GM18870 (cell line): ENCODE measurements around the gene WNK1.
"Not testable (repeated sequence)": the region's sequence is repeated elsewhere in the genome, so short reads cannot be mapped to it uniquely, and the experiment has no call there.

ENCODE experiments used
- ATAC-seq: cut with Tn5 transposase; IDR thresholded peaks from one replicate; pipeline ENCODE4 v1.9.1; 2021; ENCODE audit warnings: moderate library complexity; ENCODE audit not compliant: unreplicated experiment

The WNK1 gene

GRCh38 chr12:810671-811415 lies 58.5 kb downstream of the WNK1 start:
- no peak for ATAC-seq

DNA sequence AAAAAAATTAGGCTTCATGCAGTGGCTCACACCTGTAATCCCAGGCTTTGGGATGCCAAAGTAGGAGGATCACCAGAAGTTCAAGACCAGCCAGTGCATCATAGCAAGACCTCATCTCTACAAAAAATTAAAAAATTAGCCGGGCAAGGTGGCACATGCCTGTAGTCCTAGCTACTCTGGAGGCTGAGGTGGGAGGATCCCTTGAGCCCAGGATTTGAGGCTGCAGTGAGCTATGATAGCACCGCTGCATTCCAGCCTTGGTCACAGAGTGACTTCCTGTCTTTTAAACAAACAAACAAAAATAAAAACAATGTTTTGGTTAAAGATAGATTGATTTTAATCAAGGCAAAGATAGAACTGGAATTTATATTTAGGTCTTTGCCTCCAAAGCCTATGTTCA lies 60.6 kb downstream of the WNK1 start:
- no peak for ATAC-seq

- not testable (repeated sequence) for ATAC-seq
Observed at GRCh38 chr12:817456-817855, 65.1 kb downstream of the WNK1 start.

DNA sequence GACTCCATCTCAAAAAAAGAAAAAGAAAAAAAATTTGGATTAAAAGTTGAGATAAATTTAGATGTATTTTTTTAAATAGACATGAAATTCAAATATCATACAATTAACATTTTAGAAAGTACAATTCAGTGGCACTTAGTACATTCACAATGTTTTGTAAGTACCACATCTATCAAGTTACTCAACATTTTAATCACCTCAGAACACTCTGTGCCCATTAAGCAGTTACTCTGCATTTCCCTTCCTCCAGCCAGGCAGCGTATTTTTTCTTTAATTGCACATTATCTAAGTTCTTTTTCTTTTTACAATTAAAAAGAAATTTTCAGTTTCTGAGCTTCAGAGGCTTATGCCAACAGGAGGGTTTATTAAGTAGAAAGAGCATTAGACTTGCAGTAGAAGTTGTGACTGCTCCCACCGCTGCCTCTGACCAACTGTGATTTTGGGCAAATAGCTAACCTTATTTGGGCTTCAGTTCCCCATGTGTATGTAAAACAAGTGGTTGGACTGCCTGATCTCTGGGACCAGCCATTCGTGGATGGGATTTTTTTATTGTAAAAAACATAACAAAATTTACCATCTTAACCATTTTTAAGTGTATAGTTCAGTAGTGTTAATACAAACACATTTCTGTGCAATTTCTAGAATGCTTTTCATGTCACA lies 65.7 kb downstream of the WNK1 start:
- no peak for ATAC-seq

DNA sequence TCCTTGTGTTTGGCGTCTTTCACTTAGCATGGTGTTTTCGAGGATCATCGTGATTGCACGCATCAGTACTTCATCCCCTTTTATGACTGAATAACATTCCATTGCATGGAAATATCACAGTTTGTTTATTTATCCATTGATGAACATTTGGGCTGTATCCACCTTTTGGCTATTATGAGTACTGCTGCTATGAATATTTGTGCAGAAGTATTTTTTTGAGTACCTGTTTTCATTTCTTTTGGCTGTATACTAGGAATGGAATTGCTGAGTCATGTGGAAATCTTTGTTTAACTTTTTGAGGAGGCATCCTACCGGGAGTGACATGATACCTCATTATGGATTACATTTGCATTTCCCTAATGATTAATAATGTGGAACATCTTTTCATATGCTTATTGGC lies 66.4 kb downstream of the WNK1 start:
- ATAC-seq: no peak

DNA sequence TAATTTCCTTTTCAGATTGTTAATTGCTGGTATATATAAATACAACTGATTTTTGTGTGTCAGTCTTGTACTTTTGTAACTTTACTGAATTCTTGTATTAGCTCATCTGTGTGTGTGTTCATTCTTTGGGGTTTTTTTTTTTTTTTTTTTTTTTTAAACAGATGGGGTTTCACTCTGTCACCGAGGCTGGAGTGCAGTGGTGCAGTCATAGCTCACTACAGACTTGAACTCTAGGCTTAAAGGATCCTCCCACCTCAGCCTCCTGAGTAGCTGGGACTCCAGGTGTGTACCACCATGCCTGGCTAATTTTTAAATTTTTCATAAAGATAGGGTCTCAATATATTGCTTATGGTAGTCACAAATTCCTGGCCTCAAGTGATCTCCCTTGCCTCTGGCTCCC lies 68.0 kb downstream of the WNK1 start:
- no peak for ATAC-seq

DNA sequence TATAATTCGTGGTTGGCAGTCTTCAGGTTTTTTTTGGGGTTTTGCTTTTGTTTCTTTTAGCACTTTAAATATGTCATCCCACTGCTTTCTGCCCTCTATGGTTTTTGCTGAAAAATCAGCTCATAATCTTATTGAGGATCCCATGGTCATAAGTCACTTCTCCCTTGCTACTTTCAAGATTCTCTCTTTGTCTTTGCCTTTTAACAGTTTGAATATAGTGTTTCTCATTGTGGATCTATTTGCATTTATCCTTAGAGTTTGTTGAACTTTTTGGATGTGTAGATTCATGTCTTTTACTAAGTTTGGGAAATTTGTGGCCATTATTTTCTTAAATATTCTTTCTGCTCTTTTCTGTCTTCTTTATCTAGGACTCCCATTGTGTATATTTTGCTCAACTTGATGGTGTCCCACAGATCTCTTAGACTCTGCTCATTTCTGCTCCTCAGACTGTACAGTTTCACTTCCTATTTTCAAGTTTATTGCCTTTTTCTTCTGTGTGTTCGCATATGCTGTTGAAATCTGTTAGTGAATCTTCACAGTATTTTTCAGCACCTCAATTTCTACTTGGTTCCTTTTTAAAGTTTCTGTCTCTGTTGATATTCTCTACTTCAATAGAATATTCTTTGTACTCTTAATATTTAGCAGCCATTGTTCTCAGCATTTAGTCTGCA lies 70.8 kb downstream of the WNK1 start:
- ATAC-seq: peak; percentile 91

- no peak for ATAC-seq
Observed at GRCh38 chr12:826331-826730, 74.0 kb downstream of the WNK1 start.

GRCh38 chr12:828726-829395 lies 76.5 kb downstream of the WNK1 start:
- no peak for ATAC-seq

DNA sequence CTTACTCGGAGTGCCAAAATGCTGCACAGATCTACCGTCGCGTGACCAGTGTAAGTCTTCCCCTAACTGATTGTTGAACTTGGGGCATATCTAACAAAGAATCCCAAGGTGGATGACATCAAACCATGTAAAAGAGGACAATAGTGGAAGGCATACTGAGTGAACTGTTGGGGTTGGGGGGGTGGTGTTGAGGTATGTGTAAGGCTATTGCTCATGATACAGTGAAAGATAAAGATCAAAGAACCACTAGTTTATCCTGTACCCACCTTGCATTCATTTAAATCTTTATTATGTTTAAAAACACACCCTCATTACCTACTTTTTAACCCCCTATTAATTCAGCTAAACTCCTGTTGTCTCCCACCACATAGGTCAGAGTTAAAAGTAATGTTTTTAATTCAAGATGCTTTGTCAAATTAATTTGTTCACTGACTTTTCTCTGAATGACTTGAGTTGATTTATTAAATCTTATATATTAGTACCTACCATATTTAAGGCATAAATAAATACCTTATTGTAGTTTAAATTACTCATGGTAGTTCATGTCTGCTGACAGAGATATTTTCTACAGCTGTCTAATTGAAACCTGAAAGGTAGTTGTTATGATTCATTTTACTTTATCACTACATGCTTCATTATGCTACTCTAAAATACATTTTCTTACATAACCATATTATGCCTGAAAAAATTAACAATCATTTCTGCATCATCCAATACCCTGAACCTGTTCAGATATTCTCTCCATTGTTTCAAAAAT lies 77.9 kb downstream of the WNK1 start:
- ATAC-seq: no peak

GRCh38 chr12:835754-836518 lies 83.6 kb downstream of the WNK1 start:
- ATAC-seq: no peak

DNA sequence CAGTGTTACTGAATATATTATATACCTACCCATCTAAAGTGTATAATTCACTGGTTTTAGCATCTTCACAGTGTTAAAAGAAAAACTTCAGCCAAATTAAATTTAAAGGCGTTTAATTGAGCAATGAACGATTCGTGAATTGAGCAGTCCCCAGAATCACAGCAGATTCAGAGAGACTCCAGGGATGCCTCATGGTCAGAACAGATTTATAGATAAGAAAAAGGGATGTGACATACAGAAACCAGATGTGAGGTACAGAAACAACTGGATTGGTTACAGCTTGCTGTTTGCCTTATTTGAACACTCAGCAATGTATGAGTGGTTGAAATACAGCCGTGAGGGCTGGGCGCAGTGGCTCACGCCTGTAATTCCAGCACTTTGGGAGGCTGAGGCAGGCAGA lies 84.6 kb downstream of the WNK1 start:
- ATAC-seq: no peak

- no peak for ATAC-seq
Observed at GRCh38 chr12:837548-837947, 85.2 kb downstream of the WNK1 start.

GRCh38 chr12:843609-844008 lies 91.2 kb downstream of the WNK1 start:
- no peak for ATAC-seq

DNA sequence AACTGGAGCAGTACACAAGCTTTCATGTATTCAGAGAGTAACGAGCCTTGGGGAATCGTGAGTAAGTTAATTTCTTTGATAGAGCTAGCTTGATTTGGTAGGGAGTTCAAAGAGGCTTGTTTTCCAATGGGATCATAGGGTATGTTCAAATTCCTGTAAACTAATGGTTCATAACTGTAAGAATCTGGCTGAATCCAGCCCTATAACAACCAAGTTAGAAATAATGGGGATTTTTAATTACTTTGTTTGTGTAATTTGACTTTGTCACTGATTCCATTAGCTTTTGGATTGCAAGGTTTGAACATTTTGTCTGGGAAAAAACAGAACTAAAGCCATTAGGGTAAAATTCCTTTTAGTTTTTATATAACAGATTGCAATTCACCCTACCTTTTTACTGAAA lies 94.0 kb downstream of the WNK1 start:
- ATAC-seq: no peak

DNA sequence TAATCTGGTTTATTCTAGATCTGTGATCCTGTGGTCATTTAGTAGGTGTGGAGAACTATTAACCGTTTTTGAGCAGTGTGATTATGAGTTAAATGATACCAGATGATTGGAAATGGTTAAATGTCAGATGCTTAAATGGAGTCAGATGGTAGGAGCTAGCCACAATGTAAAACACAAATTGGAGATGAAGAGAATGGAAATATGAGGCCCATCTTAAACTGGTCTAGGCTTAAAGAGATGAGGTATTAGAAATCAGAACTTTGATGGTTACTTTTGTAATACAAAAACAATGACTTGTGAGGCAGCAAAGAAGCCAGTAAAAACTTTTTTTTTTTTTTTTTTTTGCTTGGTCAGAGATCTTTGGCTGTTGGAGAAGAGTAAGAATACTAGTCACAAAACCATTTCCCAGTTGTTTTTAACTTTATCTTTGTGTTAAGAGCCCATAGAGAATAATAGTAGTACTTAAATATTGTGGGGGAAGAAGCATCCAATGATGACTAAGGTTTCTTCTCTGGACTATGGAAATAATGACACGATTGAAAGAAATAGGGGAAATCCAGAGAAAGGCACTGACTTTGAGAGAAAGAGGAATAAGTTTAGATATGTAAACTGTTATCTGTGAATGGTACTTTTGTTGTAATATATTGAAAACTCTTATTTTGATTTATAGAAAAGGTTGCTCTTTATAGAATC lies 95.9 kb downstream of the WNK1 start:
- ATAC-seq: no peak

- no peak for ATAC-seq
Observed at GRCh38 chr12:848882-849527, 96.6 kb downstream of the WNK1 start.

- not testable (repeated sequence) for ATAC-seq
Observed at GRCh38 chr12:849733-850437, 97.5 kb downstream of the WNK1 start.
